HEK293T (cell line): ENCODE data around the gene NDN.
"Not testable (repeated sequence)": the region's sequence is repeated elsewhere in the genome, so short reads cannot be mapped to it uniquely, and the experiment has no call there.

Experiments used
- CTCF ChIA-PET: fragments of 350-600 bp; formaldehyde crosslinking; extraction: SDS; loops from one replicate; lab custom pipeline; 2021; ENCODE audit warnings: antibody characterized with exemption, inconsistent platforms; lab: Yijun Ruan, JAX
- POLR2A ChIA-PET: fragments of 350-600 bp; formaldehyde crosslinking; extraction: SDS; loops from one replicate; lab custom pipeline; 2020; ENCODE audit warnings: antibody characterized with exemption, inconsistent platforms; lab: Yijun Ruan, JAX
- DNase-seq: peaks from one replicate; pipeline ENCODE4 v3.0.0; 2012; ENCODE audit warnings: mixed read lengths; ENCODE audit errors: extremely low spot score
- ARNT ChIP-seq: fragments of 450-650 bp; IDR thresholded peaks from 2 replicates; pipeline ENCODE4 v1.6.1; 2017; ENCODE audit warnings: mild to moderate bottlenecking
- BHLHE40 ChIP-seq: fragments of 450-650 bp; IDR thresholded peaks from 2 replicates; pipeline ENCODE4 v1.6.1; 2016; ENCODE audit warnings: mild to moderate bottlenecking, moderate library complexity, borderline replicate concordance
- CTBP1 ChIP-seq: fragments of 450-650 bp; IDR thresholded peaks from 2 replicates; pipeline ENCODE4 v1.6.1; 2016; ENCODE audit warnings: borderline replicate concordance
- ELF4 ChIP-seq: fragments of 450-650 bp; IDR thresholded peaks from 2 replicates; pipeline ENCODE4 v1.6.1; 2017; ENCODE audit warnings: antibody characterized with exemption
- FOXA1 ChIP-seq: fragments of 450-650 bp; IDR thresholded peaks from 2 replicates; pipeline ENCODE4 v1.6.1; 2016; ENCODE audit warnings: mild to moderate bottlenecking
- FOXK2 ChIP-seq: fragments of 450-650 bp; IDR thresholded peaks from 2 replicates; pipeline ENCODE4 v1.6.1; 2016; ENCODE audit warnings: mild to moderate bottlenecking
- FOXM1 ChIP-seq: fragments of 450-650 bp; IDR thresholded peaks from 2 replicates; pipeline ENCODE4 v1.6.1; 2017; ENCODE audit warnings: mild to moderate bottlenecking, borderline replicate concordance
- HDGF ChIP-seq: fragments of 450-650 bp; IDR thresholded peaks from 2 replicates; pipeline ENCODE4 v1.6.1; 2017; ENCODE audit warnings: antibody characterized with exemption, borderline replicate concordance
- L3MBTL2 ChIP-seq: fragments of 450-650 bp; conservative IDR thresholded peaks from 2 replicates; pipeline ENCODE4 v1.6.1; 2016; ENCODE audit warnings: mild to moderate bottlenecking
- LEF1 ChIP-seq: fragments of 450-650 bp; IDR thresholded peaks from 2 replicates; pipeline ENCODE4 v1.6.1; 2017; ENCODE audit warnings: mild to moderate bottlenecking, borderline replicate concordance
- NFRKB ChIP-seq: fragments of 450-650 bp; IDR thresholded peaks from 2 replicates; pipeline ENCODE4 v1.6.1; 2016; ENCODE audit warnings: mild to moderate bottlenecking, moderate library complexity
- PKNOX1 ChIP-seq: fragments of 450-650 bp; IDR thresholded peaks from 2 replicates; pipeline ENCODE4 v1.6.1; 2016
- SP1 ChIP-seq: fragments of 450-650 bp; IDR thresholded peaks from 2 replicates; pipeline ENCODE4 v1.6.1; 2017
- SUZ12 ChIP-seq: fragments of 450-650 bp; IDR thresholded peaks from 2 replicates; pipeline ENCODE4 v1.6.1; 2016; ENCODE audit warnings: mild to moderate bottlenecking
- TARDBP ChIP-seq: fragments of 450-650 bp; IDR thresholded peaks from 2 replicates; pipeline ENCODE4 v1.6.1; 2016
- ZNF384 ChIP-seq: fragments of 450-650 bp; IDR thresholded peaks from 2 replicates; pipeline ENCODE4 v1.6.1; 2016

The NDN gene

GRCh38 chr15:23687143-23687470, at the start of gene NDN:
Gene NDN (minus strand): TSS chr15:23687305. CDS start chr15:23687217, 88 bp downstream.
- CTCF ChIA-PET = no interaction called here
- DNase-seq = no peak
- POLR2A ChIA-PET = no interaction called here
- TF ChIP-seq NFRKB (no peak), ARNT (no peak), BHLHE40 (no peak), PKNOX1 (no peak), FOXK2 (no peak), ZNF384 (no peak)

- ChIA-PET POLR2A (interaction anchor here (0.6 kb wide), 1 partner anchor 1028 kb away, joined by 3 read pairs; no protein-coding TSS in a partner anchor), CTCF (no interaction called here)
- TF ChIP-seq L3MBTL2 (no peak), HDGF (no peak), TARDBP (no peak), SUZ12 (no peak), FOXM1 (no peak), PKNOX1 (no peak), FOXA1 (no peak), FOXK2 (no peak), SP1 (no peak), NFRKB (no peak), ARNT (no peak), ZNF384 (no peak), LEF1 (no peak), CTBP1 (no peak)
- no peak for DNase-seq
Observed at GRCh38 chr15:23736033-23736673, 49.0 kb upstream of the NDN start.

GRCh38 chr15:23734862-23735261, 47.8 kb upstream of the NDN start:
- ChIA-PET POLR2A (no interaction called here), CTCF (no interaction called here)
- no peak for DNase-seq
- TF ChIP-seq BHLHE40 (no peak), FOXK2 (no peak), SUZ12 (no peak), PKNOX1 (no peak), HDGF (no peak), ZNF384 (no peak), SP1 (no peak), ARNT (no peak), ELF4 (no peak), CTBP1 (no peak), L3MBTL2 (no peak), TARDBP (no peak), FOXA1 (no peak), LEF1 (no peak), FOXM1 (no peak), NFRKB (no peak)

GRCh38 chr15:23713874-23714656, 27.0 kb upstream of the NDN start:
- POLR2A ChIA-PET, CTCF ChIA-PET, DNase-seq: not testable (repeated sequence)

GRCh38 chr15:23708332-23708731, 21.2 kb upstream of the NDN start:
- no peak for DNase-seq
- ChIA-PET CTCF (no interaction called here), POLR2A (no interaction called here)
- TF ChIP-seq BHLHE40 (no peak), CTBP1 (no peak), FOXA1 (no peak), SP1 (no peak), FOXM1 (no peak), NFRKB (no peak), FOXK2 (no peak), PKNOX1 (no peak), TARDBP (no peak), SUZ12 (no peak), LEF1 (no peak), ELF4 (no peak), L3MBTL2 (no peak), ARNT (no peak)
